GM18507 (cell line): ENCODE measurements around the gene SLC41A1.
"Not testable (repeated sequence)": the region's sequence is repeated elsewhere in the genome, so short reads cannot be mapped to it uniquely, and the experiment has no call there.

Experiments
- DNase-seq: peaks from one replicate; pipeline ENCODE4 v3.0.0; 2011; ENCODE audit warnings: low read depth; ENCODE audit not compliant: insufficient read length; ENCODE audit errors: extremely low spot score
- FAIRE-seq: peaks from 2 replicates; lab custom pipeline; 2011; peaks lifted over from hg19 to GRCh38; lab: Jason Lieb, UNC

SLC41A1 gene

DNA sequence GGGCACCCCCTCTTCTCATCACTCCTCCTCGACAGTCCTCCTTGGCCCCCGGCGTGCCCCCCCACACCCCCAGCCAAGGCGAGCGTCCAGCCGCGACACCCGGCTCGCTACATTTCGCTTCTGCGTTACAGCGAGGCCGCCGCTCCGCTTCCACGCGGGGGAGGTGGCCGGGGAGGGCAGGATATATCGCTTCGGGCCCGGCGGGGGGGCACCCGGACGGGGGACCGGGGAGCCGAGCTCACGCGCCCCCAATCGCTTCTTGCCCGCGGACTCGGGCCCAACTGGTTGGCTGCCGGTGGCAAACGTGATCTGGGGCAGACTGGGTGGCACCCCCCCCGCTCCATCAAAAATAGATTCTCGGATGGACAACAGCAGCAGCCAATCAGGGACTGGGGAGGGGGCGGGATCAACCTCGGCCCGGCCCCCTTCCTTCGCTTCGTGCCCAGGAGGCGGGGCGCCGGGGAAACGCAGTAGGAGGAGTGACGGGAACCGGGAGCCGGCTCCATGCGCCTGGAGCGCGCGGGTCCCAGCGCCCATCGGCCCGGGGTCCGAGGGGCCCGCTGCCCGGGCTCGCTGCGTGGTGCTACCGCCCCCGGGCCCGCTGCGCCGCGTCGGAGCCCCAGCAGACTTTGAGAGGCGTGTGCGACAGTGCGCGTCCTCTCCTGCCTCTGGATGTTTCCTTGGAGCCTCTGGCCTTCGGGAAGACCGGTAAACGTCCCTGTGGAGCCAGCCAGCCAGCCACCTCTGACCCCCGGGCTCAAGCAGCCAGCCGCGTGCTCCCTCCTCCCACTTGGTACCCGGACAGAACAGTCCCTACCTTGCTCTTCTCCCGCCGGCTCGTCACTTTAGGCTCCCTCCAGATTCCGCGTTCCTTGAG, at the start of gene SLC41A1:
SLC41A1 (minus strand) TSS at position 321 of the 877 bp plus-strand sequence. CDS start 2,757 bp downstream, outside the sequence.
- FAIRE-seq (peak; percentile 72), DNase-seq (peak; percentile 93)

- no peak for DNase-seq
- FAIRE-seq = no peak
Observed at GRCh38 chr1:205861540-205861939, 48.5 kb upstream of the SLC41A1 start.

GRCh38 chr1:205858141-205858961, 45.4 kb upstream of the SLC41A1 start:
- no peak for DNase-seq
- no peak for FAIRE-seq

DNA sequence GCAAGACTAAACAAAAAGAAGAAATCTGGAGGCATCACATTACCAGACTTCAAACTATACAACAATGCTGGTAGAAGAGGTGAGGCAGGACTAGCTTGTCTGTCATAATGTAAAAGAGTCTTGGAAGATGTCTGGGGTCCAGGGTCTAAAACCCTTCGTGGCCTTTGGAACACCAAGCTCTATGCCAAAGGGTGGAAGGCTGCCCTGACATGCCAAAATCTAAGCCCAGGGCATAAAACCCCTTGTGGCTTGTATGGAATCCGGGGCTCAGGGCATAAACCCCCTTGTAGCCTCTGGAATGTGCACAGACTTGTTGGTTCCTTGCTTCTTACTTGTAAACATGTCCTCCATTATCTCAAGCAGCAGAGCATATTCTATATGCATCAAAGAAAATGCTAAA, 44.5 kb upstream of the SLC41A1 start:
- not testable (repeated sequence) for DNase-seq, FAIRE-seq

DNA sequence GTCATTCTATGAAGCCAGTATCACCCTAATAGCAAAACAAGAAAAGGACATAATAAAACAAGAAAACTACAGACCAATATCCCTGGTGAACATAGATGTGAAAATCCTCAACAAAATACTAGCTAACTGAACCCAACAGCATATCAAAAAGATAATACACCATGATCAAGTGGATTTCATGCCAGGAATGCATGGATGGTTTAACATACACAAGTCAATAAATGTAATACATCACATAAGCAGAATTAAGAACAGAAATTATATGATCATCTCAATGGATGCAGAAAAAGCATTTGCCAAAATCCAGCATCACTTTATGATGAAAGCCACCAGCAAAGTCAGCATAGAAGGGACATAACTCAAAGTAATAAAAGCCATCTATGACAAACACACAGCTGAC, 43.4 kb upstream of the SLC41A1 start:
- DNase-seq = no peak
- no peak for FAIRE-seq

GRCh38 chr1:205852969-205853368, 40.0 kb upstream of the SLC41A1 start:
- DNase-seq = no peak
- no peak for FAIRE-seq

GRCh38 chr1:205851993-205852392, 39.0 kb upstream of the SLC41A1 start:
- FAIRE-seq (no peak), DNase-seq (no peak)

DNA sequence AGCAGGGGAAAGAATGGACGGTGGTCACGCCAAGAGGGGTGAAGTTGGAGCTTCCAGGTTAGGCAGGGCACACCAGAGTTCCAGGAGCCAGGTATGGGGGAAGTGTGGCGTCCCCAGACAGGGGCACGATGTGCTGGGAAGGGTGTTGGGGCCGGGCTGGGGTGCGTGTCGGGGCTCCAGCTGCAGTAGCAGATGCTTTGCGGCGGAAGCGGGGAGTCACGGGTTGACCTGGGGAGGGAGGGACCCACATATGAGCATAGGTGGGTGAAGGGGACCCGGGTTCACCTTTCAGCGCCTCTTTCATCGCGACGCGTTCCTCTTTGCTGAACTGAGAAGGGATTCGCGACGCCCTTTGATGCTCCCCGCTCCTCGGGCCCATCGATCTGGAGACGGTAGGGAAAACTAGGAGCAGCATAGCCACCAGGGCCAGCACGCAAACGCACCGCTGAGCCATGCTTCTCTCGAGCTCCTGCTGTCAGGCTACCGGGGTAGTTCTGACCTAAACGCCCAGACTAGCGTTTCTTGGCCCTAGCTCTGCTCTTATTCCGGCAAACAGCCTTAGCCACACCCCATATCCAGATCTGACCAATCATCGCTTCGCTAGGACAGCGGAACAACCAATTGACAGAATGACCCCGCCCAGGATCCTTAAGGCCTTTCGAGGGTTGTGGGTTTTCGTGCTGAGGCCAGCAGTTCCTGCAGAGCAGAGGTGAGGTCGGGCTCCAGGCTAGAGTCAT, 36.8 kb upstream of the SLC41A1 start, which contains the start of gene PM20D1:
PM20D1 (minus strand) TSS at position 514 of the 737 bp plus-strand sequence; CDS start at position 454, 60 bp downstream.
- FAIRE-seq (peak; percentile 92), DNase-seq (peak; percentile 89)

GRCh38 chr1:205843036-205843859, 30.2 kb upstream of the SLC41A1 start:
- FAIRE-seq = no peak

GRCh38 chr1:205842229-205842628, 29.2 kb upstream of the SLC41A1 start:
- no peak for DNase-seq
- no peak for FAIRE-seq

More at GRCh38 chr1:205843036-205843859, 30.2 kb upstream of the SLC41A1 start:
- DNase-seq = no peak

- no peak for FAIRE-seq
- DNase-seq = no peak
Observed at GRCh38 chr1:205840146-205840923, 27.3 kb upstream of the SLC41A1 start.

- no peak for FAIRE-seq
- DNase-seq = no peak
Observed at GRCh38 chr1:205837382-205837970, 24.5 kb upstream of the SLC41A1 start.

DNA sequence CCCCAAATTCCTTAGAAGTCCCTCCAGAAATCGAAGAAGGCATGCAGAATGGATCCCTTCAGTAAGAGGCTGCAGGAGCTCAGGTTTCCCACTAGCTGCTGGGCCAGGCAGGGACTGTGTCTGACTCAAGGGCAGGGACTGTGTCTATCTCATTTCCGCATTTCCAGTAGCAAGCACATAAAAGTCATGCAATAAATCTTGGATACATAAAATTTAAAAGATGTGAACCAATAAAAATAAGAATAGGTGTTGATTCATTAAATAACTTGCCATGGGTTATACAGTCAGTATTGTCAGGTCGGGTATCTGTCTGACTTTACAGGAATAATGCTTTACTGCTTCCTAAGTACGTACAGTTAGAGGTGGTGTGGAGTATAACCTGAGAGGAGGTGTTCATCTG, 21.8 kb upstream of the SLC41A1 start:
- no peak for FAIRE-seq
- no peak for DNase-seq

DNA sequence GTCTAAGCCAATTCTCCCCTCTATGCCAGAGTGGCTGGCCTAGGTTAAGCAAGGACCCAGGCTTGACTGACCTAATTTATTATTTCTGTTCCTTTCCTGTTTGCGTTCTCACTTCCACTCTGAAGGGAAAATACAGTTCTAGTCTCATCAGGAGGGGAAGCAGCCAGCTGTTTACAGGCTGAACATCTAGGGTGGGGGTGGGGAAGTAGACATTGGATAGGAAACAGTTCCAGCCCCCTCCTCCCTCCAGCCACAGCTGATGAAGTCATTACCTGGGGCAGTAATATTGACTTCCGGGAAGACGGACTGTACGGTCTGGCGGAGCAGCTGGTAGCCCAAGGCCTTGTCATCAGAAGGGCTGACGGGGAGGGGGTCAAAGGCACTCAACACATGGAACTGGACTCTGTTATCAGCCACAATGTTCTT, 19.3 kb upstream of the SLC41A1 start:
- DNase-seq (no peak), FAIRE-seq (no peak)

- FAIRE-seq (no peak), DNase-seq (no peak)
Observed at GRCh38 chr1:205827623-205828022, 14.6 kb upstream of the SLC41A1 start.

GRCh38 chr1:205826995-205827394, 14.0 kb upstream of the SLC41A1 start:
- DNase-seq (no peak), FAIRE-seq (no peak)

- FAIRE-seq (no peak), DNase-seq (no peak)
Observed at GRCh38 chr1:205826016-205826806, 13.2 kb upstream of the SLC41A1 start.
